RPMI8226 (cell line): Measurements from ENCODE around the gene CRYGA.

Source experiments
- DNase-seq: peaks from one replicate; pipeline ENCODE4 v3.0.0-alpha.2; 2015

CRYGA gene, protein sequence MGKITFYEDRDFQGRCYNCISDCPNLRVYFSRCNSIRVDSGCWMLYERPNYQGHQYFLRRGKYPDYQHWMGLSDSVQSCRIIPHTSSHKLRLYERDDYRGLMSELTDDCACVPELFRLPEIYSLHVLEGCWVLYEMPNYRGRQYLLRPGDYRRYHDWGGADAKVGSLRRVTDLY

DNA sequence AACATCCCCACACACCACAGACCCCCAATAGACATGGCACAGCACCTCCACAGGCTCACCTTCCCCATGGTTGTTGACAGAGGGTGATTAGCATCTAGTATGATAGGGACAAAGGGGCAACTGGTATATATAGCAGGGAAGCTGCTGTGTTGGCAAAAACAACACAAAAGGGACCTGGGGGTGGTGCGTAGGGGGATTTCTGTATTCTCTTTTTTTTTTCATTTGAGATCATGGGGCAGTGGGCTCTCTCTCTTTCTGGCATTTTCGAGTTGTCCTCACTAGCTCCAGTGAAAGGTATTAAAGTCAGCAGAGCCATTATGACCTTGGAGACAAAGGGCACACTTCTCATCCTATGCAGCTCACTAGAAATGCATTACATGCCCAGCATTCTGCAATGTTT, at the start of gene CRYGA:
TSS of gene CRYGA (minus strand) at position 101 of the 400 bp plus-strand sequence. CDS start at position 68, 33 bp downstream.
- no peak for DNase-seq

DNA sequence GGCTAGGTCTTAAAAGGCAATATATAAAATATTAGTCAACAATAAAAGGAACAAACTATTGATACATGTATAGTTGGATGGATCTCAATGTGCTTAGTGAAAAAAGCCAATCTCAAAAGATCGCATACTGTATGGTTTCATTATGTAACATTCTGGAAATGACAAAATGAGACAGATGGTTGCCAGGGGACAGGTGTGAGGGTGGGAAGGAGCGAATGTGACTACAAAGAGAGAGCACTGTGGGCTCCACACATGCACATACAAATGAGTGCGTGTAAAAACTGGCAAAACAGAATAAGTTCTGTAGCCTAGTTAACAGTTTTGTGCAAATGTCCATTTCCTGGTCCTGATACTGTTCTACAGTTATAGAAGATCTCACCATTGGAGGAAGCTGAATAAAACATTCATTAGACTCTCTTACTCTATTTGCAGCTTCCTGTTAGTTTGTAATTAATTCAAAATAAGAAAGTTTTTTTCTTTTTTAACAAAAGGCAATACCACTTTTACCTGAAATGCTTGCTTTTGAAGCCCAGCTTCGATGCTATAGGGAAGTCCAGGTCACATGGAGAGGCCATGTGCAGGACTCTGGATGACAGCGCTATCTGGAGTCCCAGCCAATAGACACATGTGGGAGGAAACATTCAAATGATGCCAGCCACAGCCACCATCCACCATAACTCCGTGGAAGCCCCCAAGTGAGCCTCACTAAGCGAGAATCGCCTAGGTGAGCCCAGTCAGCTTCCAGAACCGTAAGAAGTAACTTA, 47.5 kb upstream of the CRYGA start:
- DNase-seq = no peak

DNA sequence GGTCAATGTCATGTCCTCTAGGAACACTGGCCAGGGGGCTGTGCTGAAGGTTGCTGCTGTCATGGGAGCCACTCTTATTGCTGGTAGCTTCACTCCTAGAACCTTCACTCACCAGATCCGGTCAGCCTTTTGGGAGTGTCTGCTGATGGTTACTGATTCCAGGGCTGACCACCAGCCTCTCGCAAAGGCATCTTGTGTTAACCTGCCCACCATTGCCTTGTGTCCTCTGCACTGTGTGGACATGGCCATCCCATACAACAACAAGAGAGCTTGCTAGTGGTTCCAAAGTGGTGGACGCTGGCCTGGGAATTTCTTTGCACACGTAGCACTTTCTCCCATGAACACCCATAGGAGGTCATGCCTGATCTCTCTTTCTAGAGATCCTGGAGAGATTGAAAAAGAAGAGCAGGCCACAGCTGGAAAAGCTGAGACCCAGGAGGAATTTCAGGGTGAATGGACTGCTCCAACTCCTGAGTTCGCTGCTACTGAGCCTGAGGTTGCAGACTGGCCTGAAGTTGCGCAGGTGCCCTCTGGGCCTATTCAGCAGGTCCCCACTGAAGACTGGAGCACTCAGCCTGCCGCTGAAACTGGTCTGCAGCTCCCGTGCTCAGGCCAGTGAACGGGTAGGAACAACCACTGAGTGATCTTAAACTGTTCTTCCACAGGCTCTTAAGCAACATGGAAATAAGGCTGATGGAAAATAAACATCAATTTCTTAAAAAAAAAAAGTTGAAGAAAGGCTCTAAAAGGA, 45.1 kb upstream of the CRYGA start:
- no peak for DNase-seq

DNA sequence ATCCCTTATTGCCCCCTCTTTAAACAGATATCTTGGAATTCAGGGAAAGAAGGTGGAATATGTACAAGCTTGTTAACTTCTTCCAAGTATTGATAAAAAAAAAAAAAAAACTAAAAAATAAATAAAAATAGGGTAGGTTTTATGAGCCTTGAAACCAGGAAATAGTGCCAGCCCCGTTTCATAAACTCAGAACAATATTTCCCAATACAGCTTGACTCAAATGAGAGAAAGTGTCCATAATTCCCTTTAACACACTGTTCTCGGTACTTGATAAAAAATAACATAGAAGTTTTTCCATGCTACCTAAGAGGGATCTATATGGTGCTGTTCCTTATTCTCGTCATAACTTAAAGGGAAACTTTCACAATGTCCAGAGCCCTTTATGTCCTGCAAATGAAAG, 44.4 kb upstream of the CRYGA start:
- DNase-seq = no peak

DNA sequence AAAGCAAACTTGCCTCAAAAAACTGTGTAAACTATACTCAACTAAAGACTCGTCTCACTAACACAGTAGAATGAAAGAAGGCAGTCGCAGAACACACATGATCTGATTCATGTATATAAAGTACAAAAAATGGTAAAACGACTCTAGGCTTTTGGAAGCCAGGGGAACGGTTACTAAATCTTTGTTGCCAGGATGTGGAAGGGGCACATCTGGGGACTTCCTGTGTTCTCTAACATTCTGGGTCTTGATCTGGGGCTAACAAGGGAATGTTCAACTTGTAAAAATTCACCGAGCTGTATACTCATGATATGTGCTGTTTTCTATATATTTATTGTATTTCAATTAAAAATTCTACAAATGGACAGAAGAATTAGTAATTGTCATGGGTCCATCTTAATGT, 40.8 kb upstream of the CRYGA start:
- no peak for DNase-seq

DNA sequence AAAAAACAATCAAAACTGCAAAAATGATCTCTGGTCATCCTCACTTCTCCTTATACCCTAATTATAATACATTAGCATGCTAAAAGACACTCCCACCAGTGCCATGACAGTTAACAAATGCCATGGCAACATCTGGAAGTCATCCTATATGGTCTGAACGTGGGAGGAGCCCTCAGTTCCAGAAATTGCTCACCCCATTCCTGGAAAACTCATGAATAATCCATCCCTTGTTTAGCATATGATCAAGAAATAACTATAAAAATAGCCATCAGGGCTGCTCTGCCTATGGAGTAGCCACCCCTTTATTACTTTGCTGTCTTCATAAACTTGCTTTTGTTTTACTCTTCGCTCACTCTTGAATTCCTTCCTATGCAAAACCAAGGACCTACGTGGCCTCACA, 32.1 kb upstream of the CRYGA start:
- DNase-seq = no peak

DNA sequence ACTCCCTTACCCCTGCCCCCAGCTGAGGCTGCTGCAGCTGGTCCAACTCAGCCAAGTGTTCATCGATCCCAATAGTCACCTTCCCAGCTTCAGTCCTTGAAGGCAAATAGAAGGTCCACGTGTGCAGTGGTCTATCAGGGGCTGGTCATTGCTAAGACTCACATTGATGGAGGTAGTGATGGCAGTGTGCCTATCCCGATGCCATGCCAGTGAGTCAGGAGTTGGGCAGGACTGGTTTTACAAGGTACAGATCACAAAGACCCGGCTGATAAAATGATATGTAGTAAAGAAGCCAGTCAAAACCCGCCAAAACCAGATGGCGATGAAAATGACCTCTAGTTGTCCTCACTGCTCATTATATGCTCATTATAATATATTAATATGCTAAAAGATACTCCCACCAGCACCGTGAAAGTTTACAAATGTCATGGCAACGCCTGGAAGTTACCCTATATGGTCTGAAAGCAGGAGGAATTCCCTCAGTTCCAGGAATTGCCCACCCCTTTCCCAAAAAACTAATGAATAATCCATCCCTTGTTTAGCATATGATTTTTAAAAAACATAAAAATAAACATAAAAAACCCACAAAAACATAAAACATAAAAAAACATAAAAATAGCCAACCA, 29.3 kb upstream of the CRYGA start:
- DNase-seq = no peak

DNA sequence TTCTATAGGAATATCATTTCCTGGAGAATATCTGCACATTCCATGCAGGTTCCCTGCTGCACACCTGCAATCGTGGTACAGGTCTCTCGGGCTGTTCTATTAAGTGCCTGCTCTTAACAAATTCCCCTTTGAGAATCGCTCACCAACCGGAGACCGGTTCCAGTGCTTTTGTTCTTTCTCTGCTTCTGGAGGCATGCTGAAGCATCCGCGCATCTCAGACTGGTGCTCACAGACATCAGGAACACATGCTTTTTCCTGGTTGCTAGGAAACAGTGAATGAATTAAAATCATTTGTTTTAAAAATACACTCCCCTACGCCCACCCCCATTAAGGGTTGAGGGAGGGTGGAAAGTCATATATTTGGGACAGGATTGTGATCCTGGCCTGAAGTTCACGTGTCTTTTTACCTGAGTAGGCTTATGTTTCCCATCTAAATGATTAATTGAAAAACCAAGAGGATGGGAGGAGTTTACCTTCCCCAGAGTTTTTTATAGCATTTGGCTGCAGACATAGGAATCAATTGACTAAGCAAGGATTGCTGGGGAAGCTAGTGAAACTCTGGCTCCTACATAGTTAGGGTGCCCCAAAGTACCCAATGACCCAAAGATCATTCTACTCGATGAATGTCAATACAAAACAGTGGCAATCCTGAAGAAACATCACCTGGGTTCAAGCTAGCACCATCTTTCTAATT, 26.6 kb upstream of the CRYGA start, which contains the start of gene C2orf80:
TSS of gene C2orf80 (minus strand) at position 221 of the 694 bp plus-strand sequence. CDS start 3,044 bp downstream, outside the sequence.
- no peak for DNase-seq

DNA sequence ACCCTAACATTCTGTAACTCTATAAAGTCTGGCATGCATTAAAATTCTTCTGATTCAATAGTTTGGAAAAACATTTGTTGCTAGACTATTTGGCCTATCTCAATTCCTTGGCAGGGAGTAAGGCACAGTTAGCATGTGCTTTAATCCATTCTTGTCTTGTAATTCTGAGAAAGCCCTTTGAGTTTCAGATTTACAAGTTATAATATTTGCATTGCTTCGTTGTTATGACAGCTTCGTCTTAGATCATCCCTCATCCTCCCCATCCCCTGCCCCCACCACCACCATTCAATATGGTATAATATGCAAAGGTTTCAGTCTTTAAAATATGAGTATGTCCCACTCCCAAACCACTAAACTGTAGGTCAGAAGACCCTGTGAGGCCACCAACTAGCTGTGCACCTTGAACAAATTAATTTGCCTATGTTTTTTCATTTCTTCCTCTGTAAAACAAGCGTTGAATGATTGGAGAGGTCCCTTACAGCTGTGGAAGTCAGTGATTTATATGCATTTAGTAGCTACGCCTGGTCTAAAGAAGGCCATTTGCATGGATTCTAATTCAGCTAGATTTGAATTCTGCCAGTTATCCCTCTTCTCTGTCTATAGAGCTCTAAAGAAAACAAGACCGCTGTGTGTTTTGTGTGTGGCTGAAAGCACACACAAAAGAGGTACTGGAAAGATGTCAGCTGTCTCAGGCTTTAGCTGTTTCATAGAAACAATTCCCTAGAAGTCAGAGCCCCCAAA, 25.9 kb upstream of the CRYGA start:
- no peak for DNase-seq

DNA sequence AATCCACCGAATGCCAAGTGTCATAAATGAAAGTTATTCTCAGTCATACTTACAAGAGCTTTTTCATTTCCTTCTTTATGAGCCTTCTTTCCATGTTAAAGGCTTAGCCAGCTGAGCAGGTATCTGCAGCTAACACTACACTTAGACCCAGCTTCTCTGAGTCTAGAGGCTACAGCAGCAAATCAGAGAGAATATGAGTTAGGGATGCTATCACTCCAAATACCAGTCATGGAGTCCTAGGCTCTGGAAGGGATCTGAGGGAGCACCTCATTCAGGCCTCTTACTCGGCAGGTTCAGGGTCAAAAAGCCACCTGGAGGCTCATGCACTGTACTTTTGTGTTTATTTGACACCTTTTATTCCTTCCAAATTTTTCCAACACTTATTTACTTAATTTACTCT, 23.5 kb upstream of the CRYGA start:
- no peak for DNase-seq

DNA sequence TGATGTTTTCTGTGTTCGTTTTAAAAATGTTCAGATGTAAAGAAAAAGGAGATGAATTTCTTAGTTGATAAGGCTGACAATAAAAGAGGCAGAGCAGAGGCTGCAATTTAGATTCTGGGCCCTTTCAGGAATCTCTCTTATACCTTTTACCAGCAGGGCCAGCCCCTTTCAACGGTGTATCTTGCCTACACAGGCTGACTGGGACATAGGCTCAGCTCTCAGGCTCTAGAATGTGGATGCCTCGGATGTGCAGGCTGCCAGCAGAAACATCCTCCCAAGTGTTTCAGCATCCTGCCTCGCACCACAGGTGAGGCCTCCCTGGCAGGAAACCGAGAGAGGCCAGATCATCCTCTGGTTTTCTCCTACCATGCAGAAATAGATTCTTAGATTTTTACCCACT, 23.1 kb upstream of the CRYGA start:
- no peak for DNase-seq

DNA sequence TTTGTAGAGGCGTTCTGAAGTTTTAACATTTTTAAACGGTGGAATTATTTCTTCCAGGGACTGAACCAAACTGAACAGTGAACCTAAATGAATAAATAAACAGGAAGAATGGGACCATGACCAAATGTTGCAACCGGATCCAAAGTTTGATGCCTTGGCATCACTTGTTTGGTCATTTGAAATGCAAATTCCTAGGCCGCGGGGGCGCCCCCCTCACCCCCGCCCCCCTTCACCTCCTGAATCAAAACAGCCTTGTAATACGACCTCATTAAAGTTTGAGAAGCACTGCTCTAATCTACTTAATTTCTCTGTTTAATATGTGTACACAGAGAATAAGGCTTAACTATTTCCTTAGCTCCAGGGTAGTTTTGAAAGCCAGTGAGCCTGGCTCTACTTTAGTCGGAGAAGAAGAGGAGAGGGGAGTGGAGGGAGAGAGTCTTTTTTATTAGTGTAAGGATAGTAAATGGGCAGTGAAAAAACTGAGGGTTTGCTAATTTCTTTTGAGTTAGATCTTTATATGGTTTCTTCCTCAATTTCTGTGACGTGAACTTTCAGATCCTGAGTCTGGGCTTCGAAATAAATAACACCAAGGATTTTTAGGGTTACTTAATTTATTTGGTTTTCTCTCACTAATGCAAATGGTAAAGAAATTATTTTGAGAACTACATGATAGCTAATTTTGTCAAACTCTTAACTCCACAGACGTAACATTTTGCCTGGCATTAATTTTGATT, 20.8 kb upstream of the CRYGA start:
- DNase-seq = no peak

DNA sequence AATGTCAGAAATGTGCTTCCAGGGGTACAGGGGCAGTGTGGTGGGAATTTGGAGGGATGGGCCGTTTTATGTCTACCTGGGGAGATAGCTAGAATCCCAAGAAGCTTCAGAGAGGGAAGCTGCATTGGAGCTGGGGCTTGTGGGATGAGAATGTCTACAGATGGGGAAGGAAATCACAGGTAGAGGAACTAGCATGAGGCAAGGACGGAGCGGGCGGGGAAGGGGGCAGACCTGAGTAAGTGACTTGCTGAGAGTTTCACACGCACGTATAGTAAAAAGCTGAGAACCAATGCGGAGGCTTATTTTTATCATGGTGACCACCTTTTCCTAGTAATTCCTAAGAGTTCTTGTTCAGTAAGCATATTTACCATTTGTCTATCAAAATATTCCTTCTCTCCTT, 20.1 kb upstream of the CRYGA start:
- DNase-seq = no peak

DNA sequence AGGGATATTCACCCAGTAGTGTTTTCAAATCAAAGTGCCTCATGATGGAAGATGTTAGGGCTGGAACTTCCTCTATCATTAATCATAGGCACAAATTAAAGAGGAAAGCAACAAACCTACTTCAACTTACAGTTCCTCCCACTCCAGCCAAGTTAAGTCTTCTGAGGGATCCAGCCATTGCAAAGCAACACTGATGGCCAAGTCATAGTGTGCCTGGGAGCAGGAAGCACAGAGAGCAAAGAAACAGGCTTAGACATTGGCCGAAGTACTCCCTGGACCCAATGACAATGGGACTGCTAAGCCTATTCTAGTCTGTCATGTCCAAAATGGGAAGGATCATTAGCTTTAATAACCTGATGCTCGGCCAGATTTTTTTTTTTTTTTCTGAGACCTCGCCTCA, 19.4 kb upstream of the CRYGA start:
- no peak for DNase-seq

DNA sequence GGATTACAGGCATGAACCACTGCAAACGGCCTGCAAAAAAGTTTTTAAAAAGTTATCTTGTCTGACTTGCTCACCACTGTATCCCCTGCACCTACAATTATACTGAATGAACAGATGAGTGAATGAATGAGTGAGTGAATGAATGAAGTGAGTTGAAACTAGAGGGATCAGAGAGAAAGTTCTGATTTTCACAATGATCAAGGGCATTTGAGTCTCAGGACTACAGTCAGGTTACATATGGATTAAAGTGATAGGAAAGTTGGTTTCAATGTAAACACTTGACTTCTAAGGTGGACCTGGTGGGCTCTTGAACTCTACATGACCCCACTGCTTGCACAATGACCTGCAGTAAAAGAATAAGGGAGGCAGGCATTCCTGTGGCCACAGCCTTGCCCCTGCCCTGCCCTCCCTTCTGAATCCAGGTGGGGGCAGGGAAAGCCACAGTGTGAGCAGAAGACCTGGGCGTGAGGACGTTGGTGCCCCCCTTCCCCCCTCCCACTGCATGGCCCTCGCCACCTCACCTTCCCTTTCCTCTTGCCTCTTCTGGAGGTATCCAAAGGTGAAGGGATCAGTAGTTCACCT, 15.7 kb upstream of the CRYGA start:
- DNase-seq = no peak

DNA sequence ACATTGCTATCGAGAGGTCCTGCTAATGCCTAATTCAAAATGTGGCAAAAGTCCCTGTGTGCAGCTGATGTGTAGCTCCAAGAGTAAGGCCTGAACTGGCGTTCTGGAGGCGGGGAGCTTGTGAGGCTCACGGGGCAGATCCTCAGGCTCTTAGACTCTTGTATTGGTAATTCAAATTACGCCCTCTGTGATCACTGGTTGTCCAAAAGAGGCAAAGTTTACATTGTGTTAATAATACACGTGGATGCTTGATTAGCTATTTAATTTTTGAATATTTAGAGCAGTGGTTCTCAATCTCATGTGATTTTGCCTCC, 12.4 kb upstream of the CRYGA start:
- DNase-seq = no peak

DNA sequence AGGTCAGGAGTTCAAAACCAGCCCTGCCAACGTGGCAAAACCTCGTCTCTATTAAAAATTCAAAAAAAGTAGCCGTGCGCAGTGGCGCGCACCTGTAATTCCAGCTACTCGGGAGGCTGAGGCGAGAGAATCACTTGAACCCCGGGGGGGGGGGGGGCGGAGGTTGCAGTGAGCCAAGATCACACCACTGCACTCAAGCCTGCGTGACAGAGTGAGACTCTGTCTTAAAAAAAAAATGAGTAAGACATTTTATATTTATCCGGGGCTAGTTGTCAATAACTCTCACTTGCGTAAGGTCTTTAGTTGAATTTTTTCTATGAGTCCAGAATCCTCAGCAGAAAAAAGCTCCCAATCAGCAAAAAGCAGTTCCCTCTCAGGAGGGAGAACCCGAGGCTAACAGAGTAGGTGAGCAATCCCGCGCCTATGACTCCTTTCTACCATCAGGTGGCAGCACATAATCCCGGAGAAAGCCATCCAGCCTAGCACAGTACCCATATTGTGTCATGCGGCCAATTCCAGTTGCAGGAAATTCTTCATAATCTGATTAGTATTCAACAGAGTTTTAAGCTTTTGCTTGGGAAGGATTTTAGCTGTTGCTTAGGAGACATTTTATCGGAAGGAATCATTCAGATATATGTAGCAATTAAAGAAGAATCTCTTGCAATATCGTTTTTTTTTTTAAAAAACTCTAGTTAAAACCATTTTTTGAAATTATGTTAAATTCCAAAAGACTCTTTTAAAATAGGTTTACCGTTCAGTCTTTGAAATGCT, 11.9 kb upstream of the CRYGA start:
- DNase-seq = peak; percentile 89

DNA sequence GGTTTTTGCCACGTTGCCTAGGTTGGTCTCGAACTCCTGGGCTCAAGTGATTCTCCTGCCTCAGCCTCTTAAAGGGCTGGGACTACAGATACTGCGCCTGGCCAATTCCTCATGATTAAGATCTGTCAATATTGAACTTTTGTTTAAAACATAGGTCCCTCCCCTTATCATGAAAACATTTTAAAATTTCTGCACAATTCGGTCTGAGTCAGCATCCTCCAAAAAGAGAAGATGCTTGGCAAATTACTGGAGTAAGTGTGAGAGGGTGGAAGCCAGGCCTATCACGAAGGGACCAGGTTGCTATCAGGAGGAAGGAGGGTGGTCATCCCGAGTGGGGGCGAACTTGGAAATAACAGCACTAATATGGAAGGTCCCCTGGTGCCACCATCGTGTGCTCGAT, 10.8 kb upstream of the CRYGA start:
- no peak for DNase-seq

DNA sequence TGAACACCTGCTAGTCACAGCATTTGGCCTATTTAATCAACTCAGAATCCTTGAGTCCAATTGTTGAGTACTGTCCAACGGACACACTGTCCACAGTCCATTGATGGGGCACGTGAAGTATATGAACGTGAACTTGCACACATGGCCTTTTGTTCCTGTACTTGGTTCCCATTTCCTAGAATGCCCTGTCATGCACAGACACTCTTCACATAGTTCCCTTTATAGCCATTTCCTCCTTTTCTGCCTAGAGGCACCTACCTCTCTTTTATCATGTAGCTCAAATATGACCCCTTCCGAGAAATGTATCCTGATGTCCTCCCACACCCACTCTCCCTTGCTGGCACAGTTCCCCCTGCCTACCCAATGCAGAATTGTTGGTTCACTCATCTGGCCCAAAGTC, 8.7 kb upstream of the CRYGA start:
- no peak for DNase-seq
